GM19372 (cell line): ENCODE data around the gene NSD2.
A peak's percentile ranks its signal among the peaks of the same experiment; 100 is the strongest.

Experiments
- ATAC-seq: cut with Tn5 transposase; IDR thresholded peaks from one replicate; pipeline ENCODE4 v1.9.1; 2021; ENCODE audit warnings: mild to moderate bottlenecking, low read depth, moderate library complexity; ENCODE audit not compliant: unreplicated experiment

Gene NSD2

GRCh38 chr4:1862961-1863296 lies 8.3 kb upstream of the NSD2 start:
- ATAC-seq: no peak

DNA sequence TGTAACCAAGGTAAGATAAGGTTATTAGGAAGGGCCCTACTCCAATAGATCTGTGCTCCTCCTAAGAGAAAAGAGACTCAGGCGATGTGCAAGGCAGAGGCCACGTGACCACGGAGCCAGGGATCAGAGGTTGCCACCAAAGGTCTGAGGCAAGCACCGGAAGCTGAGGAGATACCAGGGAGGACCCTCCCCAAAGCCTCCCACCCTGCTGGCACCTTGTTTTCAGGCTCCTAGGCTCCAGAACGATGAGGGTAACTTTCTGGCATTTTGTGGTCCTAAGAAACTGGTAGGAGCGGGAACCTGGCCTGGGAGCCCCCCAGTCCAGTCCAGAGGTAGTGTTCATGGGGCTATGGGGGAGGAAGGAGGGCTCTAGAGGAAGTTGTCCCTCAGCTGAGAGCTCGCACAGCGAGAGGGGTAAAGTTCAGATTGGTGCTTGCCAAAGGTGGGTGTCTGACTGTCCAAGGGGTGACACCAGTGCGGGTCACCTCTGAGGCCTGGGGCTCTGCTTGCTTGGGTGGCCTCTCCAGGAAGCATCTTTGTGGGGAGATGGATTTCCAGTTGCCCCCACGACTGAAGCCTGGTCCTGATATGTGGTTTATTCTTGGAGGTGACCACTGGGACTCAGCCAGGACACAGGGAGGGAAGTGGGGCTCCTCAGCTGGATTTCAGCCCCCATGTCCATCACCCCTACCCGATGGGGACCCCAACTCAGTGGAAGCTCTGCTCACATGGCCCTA lies 7.7 kb upstream of the NSD2 start:
- ATAC-seq: no peak

DNA sequence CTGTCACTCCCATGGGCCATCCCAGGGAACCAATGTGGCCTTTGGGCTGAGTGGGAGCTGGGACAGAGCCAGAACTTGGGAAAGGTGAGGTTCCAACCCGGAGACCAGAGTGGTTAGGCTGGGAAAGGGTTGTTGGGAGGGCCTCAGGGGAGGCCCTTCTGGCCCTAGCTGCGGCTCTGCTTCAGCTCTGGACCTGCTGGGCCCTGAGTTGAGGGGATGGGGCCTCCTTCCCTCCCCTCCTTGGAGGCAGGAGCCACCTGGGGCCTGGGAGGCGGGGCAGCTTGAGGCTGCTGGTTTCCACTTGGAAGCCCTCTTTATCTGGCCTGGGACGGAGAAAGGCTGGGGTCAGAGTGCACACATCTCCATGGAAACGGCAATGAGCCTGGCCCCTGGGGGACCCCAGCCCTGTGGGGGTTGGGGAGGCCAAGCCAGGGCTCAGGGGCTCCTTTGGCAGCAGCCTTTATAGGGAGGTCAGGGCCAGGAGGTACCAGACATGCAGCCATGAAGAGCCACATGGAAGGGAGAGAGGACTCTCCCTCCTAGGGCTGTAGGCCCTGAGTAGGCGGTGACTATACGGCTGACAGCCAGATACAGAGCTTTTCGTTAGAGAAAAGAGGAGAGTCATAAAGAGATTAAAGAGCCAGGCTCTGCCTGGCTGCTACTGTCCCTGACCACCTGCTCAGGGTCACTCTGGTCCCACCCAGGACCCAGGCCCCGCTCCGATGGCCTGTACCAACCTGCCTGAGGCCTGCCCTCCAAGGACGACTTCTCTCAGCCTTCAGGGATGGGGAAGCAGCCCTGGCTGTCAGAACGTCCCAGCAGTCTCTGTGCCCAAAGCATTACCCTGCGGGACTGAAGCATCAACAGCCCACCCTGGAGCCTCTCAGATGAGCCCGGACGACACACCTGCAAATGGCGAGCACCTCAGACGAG lies 6.9 kb upstream of the NSD2 start:
- no peak for ATAC-seq

DNA sequence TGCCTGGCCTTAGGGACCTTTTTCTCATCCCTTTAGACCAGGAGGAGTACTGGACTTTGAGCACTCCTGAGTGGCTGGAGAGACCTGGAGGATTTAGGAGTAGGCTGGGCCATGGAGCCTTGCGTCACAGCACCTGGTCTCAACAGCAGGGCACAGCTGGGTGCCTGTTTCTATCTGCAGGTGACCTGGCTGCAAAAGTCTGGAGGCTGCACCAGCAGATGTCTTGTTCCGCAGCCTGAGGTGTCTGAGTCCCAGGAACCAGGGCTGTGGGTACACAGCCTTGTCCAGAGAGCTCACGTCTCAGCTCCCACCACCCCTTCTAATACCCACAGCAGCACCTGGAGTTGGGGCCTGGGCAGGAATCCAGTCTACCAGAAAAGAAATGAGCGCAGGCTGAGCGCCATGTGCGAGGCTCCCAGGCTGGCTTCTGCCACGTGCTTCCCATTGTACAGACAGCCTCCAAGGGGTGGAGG lies 5.0 kb upstream of the NSD2 start:
- ATAC-seq: no peak

DNA sequence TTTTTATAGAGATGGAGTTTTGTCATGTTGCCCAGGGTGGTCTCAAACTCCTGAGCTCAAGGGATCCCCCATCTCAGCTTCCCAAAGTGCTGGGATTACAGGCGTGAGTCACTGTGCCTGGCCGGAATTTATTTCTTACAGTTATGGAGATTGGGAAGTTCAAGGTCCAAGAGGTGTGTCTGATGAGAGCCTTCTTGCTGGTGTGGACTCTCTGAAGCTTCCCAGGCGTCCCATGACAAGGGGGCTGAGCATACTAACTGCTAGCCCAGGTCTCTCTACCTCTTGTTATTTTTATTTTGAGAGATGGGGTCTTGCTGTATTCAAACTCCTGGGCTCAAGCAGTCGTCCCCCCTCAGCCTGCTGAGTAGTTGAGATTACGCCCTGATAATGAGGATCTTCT lies 2.9 kb upstream of the NSD2 start:
- ATAC-seq: no peak

DNA sequence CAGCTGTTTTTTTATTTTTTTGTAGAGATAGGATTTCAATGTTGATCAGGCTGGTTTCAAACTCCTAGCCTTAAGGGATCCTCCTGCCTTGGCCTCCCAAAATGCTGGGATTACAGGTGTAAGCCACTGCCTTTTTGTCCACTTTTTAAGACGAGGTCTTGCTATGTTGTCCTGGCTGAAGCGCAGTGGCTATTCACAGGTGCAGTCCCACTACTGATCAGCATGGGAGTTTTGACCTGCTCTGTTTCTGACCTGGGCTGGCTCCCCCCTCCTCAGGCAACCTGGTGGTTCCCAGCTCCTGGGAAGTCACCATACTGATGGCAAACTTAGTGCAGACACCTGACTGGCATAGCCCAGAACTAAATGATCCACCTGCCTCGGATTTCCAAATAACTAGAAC lies 2.3 kb upstream of the NSD2 start:
- no peak for ATAC-seq

- no peak for ATAC-seq
These were observed 1.5 kb upstream of the NSD2 start for GRCh38 chr4:1869530-1870327.

DNA sequence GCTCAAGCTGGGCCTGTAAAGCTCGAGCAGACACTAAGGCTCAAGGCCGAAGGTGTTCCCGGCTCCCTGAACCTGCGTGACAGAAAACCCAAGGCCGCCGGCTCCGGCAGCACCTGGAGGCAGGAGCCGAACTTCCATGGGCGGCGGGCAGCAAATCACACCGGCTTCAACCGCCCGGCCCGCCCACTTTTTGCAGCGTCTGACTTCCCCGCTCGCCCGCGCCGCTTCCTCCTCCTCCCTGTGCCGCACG lies 940 bp upstream of the NSD2 start:
- ATAC-seq: peak; percentile 42

DNA sequence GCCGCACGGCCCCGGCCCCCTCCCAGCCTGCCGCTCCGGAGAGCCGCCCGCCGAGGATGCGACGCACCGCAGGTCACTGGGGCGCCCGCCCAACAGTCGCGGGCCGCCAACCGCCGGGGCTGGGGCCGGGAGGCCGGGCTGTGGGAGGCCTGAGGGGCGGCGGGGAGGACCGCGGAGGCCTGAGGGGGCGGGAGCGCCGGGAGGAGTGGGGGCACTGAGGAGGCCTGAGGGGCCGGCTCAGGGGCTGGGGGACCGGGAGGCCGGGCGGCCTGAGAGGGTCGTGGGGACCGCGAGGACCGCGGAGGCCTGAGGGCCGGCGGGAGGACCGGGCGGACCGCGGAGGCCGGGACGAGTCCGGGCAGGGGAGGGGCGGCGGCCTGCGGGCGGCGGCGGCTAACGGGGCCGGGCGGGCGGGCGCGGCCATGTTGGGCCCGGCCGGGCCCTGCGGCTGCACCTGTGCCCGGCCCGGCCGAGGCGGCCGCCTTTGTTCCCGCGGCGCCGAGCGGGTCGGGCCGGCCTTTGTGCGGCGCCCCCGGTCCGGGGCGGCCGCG lies 353 bp downstream of the NSD2 start:
- ATAC-seq: peak; percentile 19

DNA sequence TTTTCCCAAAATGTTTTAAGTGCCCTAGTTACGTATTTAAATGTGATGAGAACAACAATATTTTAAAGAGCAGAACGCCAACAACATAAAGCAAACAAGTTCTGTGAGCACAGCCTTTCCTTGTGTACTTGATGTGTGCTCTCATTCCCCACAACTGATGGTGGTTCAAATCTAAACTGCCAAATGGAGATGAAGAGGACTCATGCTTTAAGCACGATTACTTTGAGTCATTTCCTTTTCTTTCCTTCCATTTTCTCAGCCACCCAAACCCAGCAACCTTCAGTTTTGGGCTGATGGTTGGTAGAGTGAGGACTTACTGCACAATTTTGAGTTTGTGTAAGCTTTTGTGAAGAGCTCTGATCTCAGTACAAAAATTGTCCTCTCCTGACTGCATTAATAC lies 1.7 kb downstream of the NSD2 start:
- ATAC-seq: no peak

DNA sequence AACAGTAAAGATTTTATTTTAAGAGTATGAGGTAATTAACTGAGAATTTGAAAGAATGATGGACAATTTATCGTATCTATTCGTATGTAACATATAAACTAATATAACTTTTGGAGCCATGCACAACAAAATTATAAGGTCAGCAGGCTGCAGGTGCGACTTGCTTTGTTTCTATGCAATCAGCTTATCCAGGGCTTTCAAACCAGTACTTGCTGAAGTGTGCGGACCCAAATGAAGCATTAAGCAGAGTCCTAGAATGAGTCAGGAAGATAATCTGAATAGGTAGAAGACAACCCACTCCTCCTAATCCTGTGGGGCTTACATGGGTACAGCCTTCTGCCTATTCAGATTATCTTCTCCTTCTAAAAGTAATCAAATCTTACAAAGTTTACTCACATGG lies 2.1 kb downstream of the NSD2 start:
- no peak for ATAC-seq

- ATAC-seq: no peak
These were observed 2.6 kb downstream of the NSD2 start for GRCh38 chr4:1873776-1874175.

GRCh38 chr4:1874201-1874600 lies 3.0 kb downstream of the NSD2 start:
- no peak for ATAC-seq

- ATAC-seq: no peak
These were observed 8.3 kb downstream of the NSD2 start for GRCh38 chr4:1879485-1879884.

GRCh38 chr4:1880332-1880731 lies 9.1 kb downstream of the NSD2 start:
- ATAC-seq: no peak

DNA sequence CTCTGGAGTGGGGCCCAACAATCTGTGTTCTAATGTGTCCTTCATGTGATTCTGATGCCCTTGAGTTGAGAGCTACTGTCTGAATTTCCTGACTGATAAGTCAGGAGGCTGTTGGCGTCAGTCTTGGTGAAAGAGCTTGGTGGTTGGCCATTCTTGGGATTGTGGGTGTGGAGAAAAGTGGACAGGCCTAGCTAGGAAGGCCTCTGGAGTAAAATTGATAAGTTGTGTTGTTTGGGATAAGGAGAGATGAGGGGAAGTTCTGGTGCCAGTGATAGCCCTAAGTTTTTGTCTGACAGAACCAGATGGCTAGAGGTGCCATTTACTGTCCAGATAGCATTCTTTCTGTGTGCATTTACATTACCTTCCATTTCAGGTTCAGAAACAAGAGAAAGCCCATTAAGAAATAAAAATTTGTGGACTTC lies 11.7 kb downstream of the NSD2 start:
- ATAC-seq: no peak

GRCh38 chr4:1883583-1883982 lies 12.4 kb downstream of the NSD2 start:
- no peak for ATAC-seq

- no peak for ATAC-seq
These were observed 14.2 kb downstream of the NSD2 start for GRCh38 chr4:1885414-1885813.

DNA sequence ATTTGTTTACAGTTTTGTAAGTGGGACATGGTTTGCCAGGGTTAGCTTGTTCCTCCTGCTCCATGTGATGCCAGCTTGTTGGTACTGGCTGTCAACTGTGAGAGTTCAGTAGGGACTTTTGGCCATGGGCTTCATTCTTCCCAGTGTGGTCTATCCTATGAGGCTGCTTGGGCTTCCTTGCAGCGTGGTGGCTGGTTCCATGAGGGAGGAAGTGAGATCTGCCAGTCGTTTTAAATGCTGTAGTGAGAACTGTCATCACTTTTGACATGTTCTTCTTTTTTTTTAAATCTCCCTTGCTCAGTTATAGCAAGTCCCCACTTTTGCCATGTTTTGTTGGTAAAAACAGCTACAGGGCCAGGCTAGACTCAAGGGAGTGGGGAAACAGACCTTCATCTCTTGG lies 15.9 kb downstream of the NSD2 start:
- ATAC-seq: no peak

- ATAC-seq: no peak
These were observed 19.9 kb downstream of the NSD2 start for GRCh38 chr4:1890979-1891570.
